IMR-90 (cell line): ENCODE results near the gene TAAR2. TPM values are rescaled to one million over a fixed set of nuclear protein-coding genes. Genes with fewer than 3 reads are reported as not detected.

ENCODE experiments used
- ATAC-seq: fragments of 200-7000 bp; cut with Tn5 transposase; 2 replicates; pipeline ENCODE4 v1.9.1; 2020; ENCODE audit warnings: low read depth, mild to moderate bottlenecking, moderate library complexity
- BruUV-seq: library from RNA; stranded (reverse); fragments of 400-500 nt; replicated peaks from 2 replicates; lab custom pipeline; 2021; lab: Mats Ljungman, UMichigan
- CTCF ChIA-PET: fragments of 300-600 bp; formaldehyde crosslinking; extraction: SDS; loops from one replicate; lab custom pipeline; 2021; ENCODE audit warnings: antibody characterized with exemption; lab: Yijun Ruan, JAX
- POLR2A ChIA-PET: fragments of 300-600 bp; sonication (Branson Sonifier 250); formaldehyde crosslinking; loops from one replicate; lab custom pipeline; 2022; ENCODE audit warnings: antibody characterized with exemption; ENCODE audit not compliant: unreplicated experiment; lab: Charles Lee
- DNase-seq: peaks from one replicate; pipeline ENCODE4 v3.0.0; 2013
- H2AFZ ChIP-seq: replicated peaks from 2 replicates; pipeline ENCODE3; 2013; ENCODE audit warnings: low read length, mild to moderate bottlenecking; ENCODE audit not compliant: poor library complexity
- H2AK5ac ChIP-seq: 2 replicates; pipeline ENCODE4 v1.6.1; 2013; ENCODE audit warnings: low read depth, low read length, inconsistent platforms
- H2AK9ac ChIP-seq: replicated peaks from 2 replicates; pipeline ENCODE3; 2013; ENCODE audit warnings: mild to moderate bottlenecking, low read depth, low read length, moderate library complexity; ENCODE audit not compliant: poor library complexity
- H2BK120ac ChIP-seq: 2 replicates; pipeline ENCODE4 v1.6.1; 2013; ENCODE audit warnings: low read depth, low read length, inconsistent platforms
- H2BK15ac ChIP-seq: 3 replicates; pipeline ENCODE4 v1.6.1; 2013; ENCODE audit warnings: low read depth, low read length, inconsistent platforms
- H2BK20ac ChIP-seq: 2 replicates; pipeline ENCODE4 v1.6.1; 2013; ENCODE audit warnings: low read depth, mild to moderate bottlenecking, inconsistent platforms, low read length, moderate library complexity
- H2BK5ac ChIP-seq: 2 replicates; pipeline ENCODE4 v1.6.1; 2013; ENCODE audit warnings: mild to moderate bottlenecking, low read depth, low read length, inconsistent platforms; ENCODE audit not compliant: poor library complexity, severe bottlenecking
- H3K14ac ChIP-seq: replicated peaks from 2 replicates; pipeline ENCODE4 v1.6.1; 2013; ENCODE audit warnings: low read depth, low read length, inconsistent platforms
- H3K18ac ChIP-seq: 2 replicates; pipeline ENCODE4 v1.6.1; 2013; ENCODE audit warnings: low read depth, low read length, control low read depth
- H3K23ac ChIP-seq: 2 replicates; pipeline ENCODE4 v1.6.1; 2013; ENCODE audit warnings: low read depth, low read length, inconsistent platforms
- H3K27ac ChIP-seq: 2 replicates; pipeline ENCODE4 v1.5.1; 2013; ENCODE audit warnings: mild to moderate bottlenecking, control low read depth, low read length; ENCODE audit not compliant: insufficient read depth
- H3K27me3 ChIP-seq: 2 replicates; pipeline ENCODE4 v1.6.1; 2013; ENCODE audit warnings: low read length; ENCODE audit not compliant: control insufficient read depth, insufficient read depth
- H3K36me3 ChIP-seq: 2 replicates; pipeline ENCODE4 v1.6.1; 2013; ENCODE audit warnings: low read length, mixed read lengths; ENCODE audit not compliant: control insufficient read depth, insufficient read depth
- H3K4ac ChIP-seq: 2 replicates; pipeline ENCODE4 v1.6.1; 2013; ENCODE audit warnings: low read depth, low read length, inconsistent platforms
- H3K4me1 ChIP-seq: 2 replicates; pipeline ENCODE4 v1.6.1; 2013; ENCODE audit warnings: low read length, mixed read lengths; ENCODE audit not compliant: control insufficient read depth, insufficient read depth
- H3K4me2 ChIP-seq: 2 replicates; pipeline ENCODE4 v1.6.1; 2013; ENCODE audit warnings: low read depth, mild to moderate bottlenecking, control low read depth, low read length, moderate library complexity
- H3K4me3 ChIP-seq: 2 replicates; pipeline ENCODE4 v1.5.1; 2013; ENCODE audit warnings: low read depth, mild to moderate bottlenecking, control low read depth, low read length, moderate library complexity; ENCODE audit not compliant: insufficient read depth
- H3K56ac ChIP-seq: 2 replicates; pipeline ENCODE4 v1.6.1; 2013; ENCODE audit warnings: low read length, inconsistent platforms; ENCODE audit not compliant: insufficient read depth; ENCODE audit errors: extremely low read depth
- H3K79me1 ChIP-seq, 2 experiments: 2 replicates each; pipeline ENCODE4 v1.6.1; 2013; ENCODE audit warnings: low read length in 2 of 2, inconsistent platforms in 1 of 2, low read depth in 1 of 2
- H3K9ac ChIP-seq: 2 replicates; pipeline ENCODE4 v1.6.1; 2013; ENCODE audit warnings: low read depth, low read length, control low read depth
- H3K9me1 ChIP-seq: 2 replicates; pipeline ENCODE4 v1.6.1; 2013; ENCODE audit warnings: low read length, inconsistent platforms; ENCODE audit not compliant: insufficient read depth
- H3K9me3 ChIP-seq: 2 replicates; pipeline ENCODE4 v1.6.1; 2013; ENCODE audit warnings: low read length; ENCODE audit not compliant: control insufficient read depth, insufficient read depth
- H4K20me1 ChIP-seq: 2 replicates; pipeline ENCODE4 v1.6.1; 2013; ENCODE audit warnings: low read length, inconsistent platforms; ENCODE audit not compliant: insufficient read depth
- H4K5ac ChIP-seq: 2 replicates; pipeline ENCODE4 v1.6.1; 2013; ENCODE audit warnings: mild to moderate bottlenecking, low read depth, low read length, control low read depth
- H4K8ac ChIP-seq, 2 experiments: 2 replicates each; pipeline ENCODE4 v1.6.1; 2013; ENCODE audit warnings: low read depth in 2 of 2, low read length in 2 of 2, control low read depth in 1 of 2, inconsistent platforms in 1 of 2
- H4K91ac ChIP-seq: 2 replicates; pipeline ENCODE4 v1.6.1; 2013; ENCODE audit warnings: low read depth, low read length, inconsistent platforms; ENCODE audit not compliant: insufficient read depth
- BHLHE40 ChIP-seq: fragments of 150-350 bp; IDR thresholded peaks from 2 replicates; pipeline ENCODE4 v1.6.1; 2016; ENCODE audit warnings: mild to moderate bottlenecking, low read depth, low read length
- CHD1 ChIP-seq: IDR thresholded peaks from 2 replicates; pipeline ENCODE4 v1.6.1; 2012; ENCODE audit warnings: low read depth, low read length, improper control_type of control experiment
- MAFK ChIP-seq: IDR thresholded peaks from 2 replicates; pipeline ENCODE4 v1.6.1; 2012; ENCODE audit warnings: low read depth, low read length, improper control_type of control experiment
- MXI1 ChIP-seq: IDR thresholded peaks from 2 replicates; pipeline ENCODE4 v1.6.1; 2012; ENCODE audit warnings: low read depth, mild to moderate bottlenecking, low read length, moderate library complexity, borderline replicate concordance
- NFE2L2 ChIP-seq: fragments of 150-350 bp; IDR thresholded peaks from 2 replicates; pipeline ENCODE4 v1.6.1; 2016; ENCODE audit warnings: low read depth, mild to moderate bottlenecking, low read length
- RAD21 ChIP-seq: IDR thresholded peaks from 2 replicates; pipeline ENCODE4 v1.6.1; 2012; ENCODE audit warnings: low read length, improper control_type of control experiment
- RCOR1 ChIP-seq: IDR thresholded peaks from 2 replicates; pipeline ENCODE4 v1.6.1; 2012; ENCODE audit warnings: mild to moderate bottlenecking, low read length, improper control_type of control experiment; ENCODE audit not compliant: insufficient replicate concordance
- RFX5 ChIP-seq: IDR thresholded peaks from 2 replicates; pipeline ENCODE4 v1.8.0; 2012; ENCODE audit warnings: low read depth, mild to moderate bottlenecking, low read length, moderate library complexity
- SMC3 ChIP-seq: fragments of 150-350 bp; IDR thresholded peaks from 2 replicates; pipeline ENCODE4 v1.6.1; 2016; ENCODE audit warnings: low read depth, mild to moderate bottlenecking, antibody characterized with exemption, low read length, moderate library complexity
- WGBS, 2 experiments: methylation state at CpG; one replicate each; pipeline versions ENCODE4 v1.1.5 to v1.1.7; 2013; ENCODE audit warnings: missing lambda C conversion rate in 2 of 2; ENCODE audit not compliant: insufficient read length in 1 of 2; ENCODE audit errors: extremely low coverage in 2 of 2; 5-methylcytosine and 5-hydroxymethylcytosine counted together
- dilution Hi-C: fragments of 300-500 bp; cut with HindIII; formaldehyde crosslinking; loops from one replicate; pipeline ENCODE4 v1.14.3; 2018; ENCODE audit warnings: low sequenced_read_pairs; ENCODE audit not compliant: unreplicated experiment
- in situ Hi-C: fragments of 300-500 bp; cut with MboI; formaldehyde crosslinking; loops from 3 replicates; pipeline ENCODE4 v1.14.3; 2019; ENCODE audit warnings: low sequenced_read_pairs, inconsistent platforms, mixed read lengths
- intact Hi-C: fragments of 100-400 bp; cut with micrococcal nuclease; formaldehyde crosslinking; loops from 2 replicates; pipeline ENCODE4 v1.10.0; 2022
- polyA plus RNA-seq, 3 experiments: library from polyadenylated mRNA; depleted of rRNA; stranded (reverse); fragments of >200 nt; gene quantifications; 2 replicates each; pipeline ENCODE4 v1.2.3, GENCODE V29; 2012; ENCODE audit warnings: low replicate concordance in 1 of 3
- total RNA-seq: library from RNA; depleted of rRNA; stranded (reverse); fragments of >200 nt; gene quantifications from 2 replicates; pipeline ENCODE4 v1.2.3, GENCODE V29; 2012
- TF ChIP-seq, protein P1 (sequence below): conservative IDR thresholded peaks from 2 replicates; pipeline ENCODE4 v1.5.1; 2012; ENCODE audit warnings: mild to moderate bottlenecking, low read depth, low read length, improper control_type of control experiment
- TF ChIP-seq, protein P2 (sequence below): fragments of 150-350 bp; IDR thresholded peaks from 2 replicates; pipeline ENCODE4 v1.6.1; 2016; ENCODE audit warnings: low read depth, mild to moderate bottlenecking, low read length, moderate library complexity, borderline replicate concordance

TAAR2 gene
- total and polyA plus RNA-seq, 2 of the 4 experiments (the other 2 are of a cell fraction), result not detected

DNA sequence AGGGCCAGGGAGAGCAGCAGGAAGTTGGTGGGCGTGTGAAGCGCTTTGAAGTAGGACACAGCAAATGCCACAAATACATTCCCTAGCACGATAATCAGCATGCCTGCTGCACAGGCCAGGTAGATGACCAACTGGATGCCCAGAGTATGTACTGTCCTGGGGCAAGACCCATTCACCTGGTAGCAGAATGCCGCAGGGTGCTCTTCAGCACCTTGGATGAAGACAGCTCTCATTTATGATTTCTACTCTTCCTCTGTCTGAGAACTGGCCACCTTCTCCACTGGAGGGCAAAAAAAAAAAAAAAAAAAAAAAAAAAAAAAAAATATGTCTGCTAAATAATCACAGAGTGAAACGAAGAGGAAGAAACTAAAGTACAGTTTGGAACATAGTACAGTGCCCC is 34.6 kb downstream of the TAAR2 start, which contains the start of gene TAAR5:
Gene TAAR5 (minus strand): TSS at position 288 of the 400 bp plus-strand sequence. CDS start 55 bp downstream, at position 233.
- Histone ChIP-seq H3K4ac (no peak within 1 kb of the TSS), H2AFZ (no peak within 1 kb of the TSS), H2BK120ac (no peak within 1 kb of the TSS), H3K4me1 (no peaks in the 10 kb centered on the region), H3K4me3 (no peak within 1 kb of the TSS), H3K79me1 (no peaks in the 10 kb centered on the region), H4K5ac (no peak within 1 kb of the TSS), H2AK9ac (no peak within 1 kb of the TSS), H2AK5ac (no peak within 1 kb of the TSS), H4K20me1 (no peaks in the 10 kb centered on the region), H3K56ac (no peak within 1 kb of the TSS), H3K23ac (no peak within 1 kb of the TSS), H3K9me1 (no peaks in the 10 kb centered on the region), H3K27me3 (peaks cover 33% of the 10 kb centered on the region), H3K36me3 (no peaks in the 10 kb centered on the region), H3K14ac (no peak within 1 kb of the TSS), H3K18ac (no peak within 1 kb of the TSS), H4K8ac (no peak within 1 kb of the TSS), H3K9me3 (no peaks in the 10 kb centered on the region), H2BK15ac (no peak within 1 kb of the TSS), H3K9ac (no peak within 1 kb of the TSS), H3K27ac (no peak within 1 kb of the TSS), H4K91ac (no peak within 1 kb of the TSS), H2BK20ac (no peak within 1 kb of the TSS), H2BK5ac (no peak within 1 kb of the TSS), H3K4me2 (no peak within 1 kb of the TSS)
- ATAC-seq (no peak), DNase-seq (no peak)
- intact Hi-C loops (no loop called here), dilution Hi-C loops (no loop called here), in situ Hi-C loops (no loop called here)
- POLR2A ChIA-PET, result no interaction called here
- no peak for TF ChIP-seq MXI1
- no peak for TF ChIP-seq RAD21
- TF ChIP-seq, protein P1, sequence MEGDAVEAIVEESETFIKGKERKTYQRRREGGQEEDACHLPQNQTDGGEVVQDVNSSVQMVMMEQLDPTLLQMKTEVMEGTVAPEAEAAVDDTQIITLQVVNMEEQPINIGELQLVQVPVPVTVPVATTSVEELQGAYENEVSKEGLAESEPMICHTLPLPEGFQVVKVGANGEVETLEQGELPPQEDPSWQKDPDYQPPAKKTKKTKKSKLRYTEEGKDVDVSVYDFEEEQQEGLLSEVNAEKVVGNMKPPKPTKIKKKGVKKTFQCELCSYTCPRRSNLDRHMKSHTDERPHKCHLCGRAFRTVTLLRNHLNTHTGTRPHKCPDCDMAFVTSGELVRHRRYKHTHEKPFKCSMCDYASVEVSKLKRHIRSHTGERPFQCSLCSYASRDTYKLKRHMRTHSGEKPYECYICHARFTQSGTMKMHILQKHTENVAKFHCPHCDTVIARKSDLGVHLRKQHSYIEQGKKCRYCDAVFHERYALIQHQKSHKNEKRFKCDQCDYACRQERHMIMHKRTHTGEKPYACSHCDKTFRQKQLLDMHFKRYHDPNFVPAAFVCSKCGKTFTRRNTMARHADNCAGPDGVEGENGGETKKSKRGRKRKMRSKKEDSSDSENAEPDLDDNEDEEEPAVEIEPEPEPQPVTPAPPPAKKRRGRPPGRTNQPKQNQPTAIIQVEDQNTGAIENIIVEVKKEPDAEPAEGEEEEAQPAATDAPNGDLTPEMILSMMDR, result no peak
- no peak for TF ChIP-seq NFE2L2
- no peak for TF ChIP-seq BHLHE40
- no peak for TF ChIP-seq SMC3
- TF ChIP-seq, protein P2, sequence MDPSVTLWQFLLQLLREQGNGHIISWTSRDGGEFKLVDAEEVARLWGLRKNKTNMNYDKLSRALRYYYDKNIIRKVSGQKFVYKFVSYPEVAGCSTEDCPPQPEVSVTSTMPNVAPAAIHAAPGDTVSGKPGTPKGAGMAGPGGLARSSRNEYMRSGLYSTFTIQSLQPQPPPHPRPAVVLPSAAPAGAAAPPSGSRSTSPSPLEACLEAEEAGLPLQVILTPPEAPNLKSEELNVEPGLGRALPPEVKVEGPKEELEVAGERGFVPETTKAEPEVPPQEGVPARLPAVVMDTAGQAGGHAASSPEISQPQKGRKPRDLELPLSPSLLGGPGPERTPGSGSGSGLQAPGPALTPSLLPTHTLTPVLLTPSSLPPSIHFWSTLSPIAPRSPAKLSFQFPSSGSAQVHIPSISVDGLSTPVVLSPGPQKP, result no peak
- TF ChIP-seq MAFK, result no peak
- no peak for TF ChIP-seq CHD1
- no peak for TF ChIP-seq RFX5
- no peak for TF ChIP-seq RCOR1
- CTCF ChIA-PET, result interaction anchor here (0.7 to 1.0 kb wide), 2 partner anchors 10 to 59 kb away, joined by 3 to 4 read pairs; no protein-coding TSS in a partner anchor
- 80% methylated on average over 1 of the region's 5 CpGs; no CpG with 5 or more reads in 1 of the 2 experiments for WGBS, 2 experiments
- no TSS peak for BruUV-seq
